Right lobe of liver (tissue), 6 donors: ENCODE measurements around the gene RASA2. TPM values are rescaled to one million over a fixed set of nuclear protein-coding genes. Genes with fewer than 3 reads are reported as not detected.

Source experiments
- ATAC-seq, 4 donors: fragments of 200-7000 bp; cut with Tn5 transposase; one replicate each; pipeline ENCODE4 v1.9.1; 2020; ENCODE audit warnings: mild to moderate bottlenecking in 4 of 4, moderate library complexity in 4 of 4
- DNase-seq, 3 donors: peaks; one replicate each; pipeline ENCODE4 v3.0.0-alpha.2; 2020
- H3K27ac ChIP-seq, 3 donors: fragments of 200-600 bp; one replicate each; pipeline ENCODE4 v1.8.0; 2022
- H3K27me3 ChIP-seq, 2 donors: fragments of 200-600 bp; one replicate each; pipeline ENCODE4 v1.8.0; 2022
- H3K36me3 ChIP-seq, 4 donors: fragments of 200-600 bp; sonication (generic) in 1 of 4; one replicate each; pipeline versions ENCODE4 v1.5.1 to v1.8.0; 2017 to 2022; ENCODE audit warnings: control low read depth in 1 of 4
- H3K4me1 ChIP-seq, 4 donors: fragments of 200-600 bp; sonication (generic) in 1 of 4; one replicate each; pipeline versions ENCODE4 v1.5.1 to v1.8.0; 2017 to 2022; ENCODE audit warnings: control low read depth in 1 of 4
- H3K4me3 ChIP-seq, 3 donors: fragments of 200-600 bp; one replicate each; pipeline ENCODE4 v1.8.0; 2022
- H3K9me3 ChIP-seq, 4 donors: fragments of 200-600 bp; sonication (generic) in 1 of 4; one replicate each; pipeline versions ENCODE4 v1.5.1 to v1.8.0; 2017 to 2022; ENCODE audit warnings: control low read depth in 1 of 4
- POLR2A ChIP-seq: fragments of 450-650 bp; IDR thresholded peaks from one replicate; pipeline ENCODE4 v1.6.1; 2017; ENCODE audit warnings: antibody characterized with exemption, mild to moderate bottlenecking
- WGBS: methylation state at CpG from one replicate; pipeline ENCODE4 v1.1.6; 2018; ENCODE audit warnings: low coverage, low lambda C conversion rate; ENCODE audit not compliant: insufficient coverage; ENCODE audit errors: missing lambda C conversion rate; 5-methylcytosine and 5-hydroxymethylcytosine counted together
- intact Hi-C, 2 donors: fragments of 100-400 bp; cut with DNase I; formaldehyde crosslinking; loops; one replicate each; pipeline versions ENCODE4 v1.11.2 to v1.14.1; 2022
- total RNA-seq, 6 experiments: library from RNA; depleted of rRNA in 2 of 6; stranded (reverse); fragments of >200 nt in 2 of 6; fragmentation: NEBNext Ultra II Directional in 3 of 6; extraction: Animal tissue kit (Norgen Biotek cat#: 25700) in 3 of 6; gene quantifications; one replicate each; pipeline versions ENCODE4 v1.1.0 to v1.2.4, GENCODE V29; 2016 to 2023
- TF ChIP-seq, protein P1 (sequence below), 4 donors: fragments of 200-600 bp in 3 of 4; fragments of 450-650 bp in 1 of 4; IDR thresholded peaks; one replicate each; pipeline versions ENCODE4 v1.5.1 to v1.8.0; 2016 to 2022; ENCODE audit warnings: antibody characterized with exemption in 4 of 4, mild to moderate bottlenecking in 2 of 4
- donor health status: DM: no; HTN: yes; CAD: no.
- donor health status: DM: no; HTN: no; CAD: no.
- donor health status: DM: no; HTN: no; CAD: no.
- donor health status: DM: no; HTN: yes; CAD: no.
- donor health status: DM: no; HTN: yes; CAD: no.

RASA2 gene
- total RNA-seq, 6 experiments from 2014 or later, result 3.5 to 7.9 (median 5.5) TPM

GRCh38 chr3:141521781-141522180, 35.0 kb downstream of the RASA2 start:
- H3K27me3 ChIP-seq, result no peaks in the 10 kb centered on the region
- no peak overlapping the region for H3K27ac ChIP-seq
- no peak for ATAC-seq
- no peaks in the 10 kb centered on the region for H3K9me3 ChIP-seq
- DNase-seq, result no peak
- intact Hi-C loops, result no loop called here
- H3K36me3 ChIP-seq, result peaks cover 0 to 3% (median 2%) of the 10 kb centered on the region in 4 donors
- no peak overlapping the region for H3K4me3 ChIP-seq
- TF ChIP-seq, protein P1, sequence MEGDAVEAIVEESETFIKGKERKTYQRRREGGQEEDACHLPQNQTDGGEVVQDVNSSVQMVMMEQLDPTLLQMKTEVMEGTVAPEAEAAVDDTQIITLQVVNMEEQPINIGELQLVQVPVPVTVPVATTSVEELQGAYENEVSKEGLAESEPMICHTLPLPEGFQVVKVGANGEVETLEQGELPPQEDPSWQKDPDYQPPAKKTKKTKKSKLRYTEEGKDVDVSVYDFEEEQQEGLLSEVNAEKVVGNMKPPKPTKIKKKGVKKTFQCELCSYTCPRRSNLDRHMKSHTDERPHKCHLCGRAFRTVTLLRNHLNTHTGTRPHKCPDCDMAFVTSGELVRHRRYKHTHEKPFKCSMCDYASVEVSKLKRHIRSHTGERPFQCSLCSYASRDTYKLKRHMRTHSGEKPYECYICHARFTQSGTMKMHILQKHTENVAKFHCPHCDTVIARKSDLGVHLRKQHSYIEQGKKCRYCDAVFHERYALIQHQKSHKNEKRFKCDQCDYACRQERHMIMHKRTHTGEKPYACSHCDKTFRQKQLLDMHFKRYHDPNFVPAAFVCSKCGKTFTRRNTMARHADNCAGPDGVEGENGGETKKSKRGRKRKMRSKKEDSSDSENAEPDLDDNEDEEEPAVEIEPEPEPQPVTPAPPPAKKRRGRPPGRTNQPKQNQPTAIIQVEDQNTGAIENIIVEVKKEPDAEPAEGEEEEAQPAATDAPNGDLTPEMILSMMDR (IDR thresholded peaks at IDR 0.05), result no peak
- TF ChIP-seq POLR2A, result no peak
- H3K4me1 ChIP-seq, result peaks cover 0 to 11% (median 0%) of the 10 kb centered on the region in 4 donors

DNA sequence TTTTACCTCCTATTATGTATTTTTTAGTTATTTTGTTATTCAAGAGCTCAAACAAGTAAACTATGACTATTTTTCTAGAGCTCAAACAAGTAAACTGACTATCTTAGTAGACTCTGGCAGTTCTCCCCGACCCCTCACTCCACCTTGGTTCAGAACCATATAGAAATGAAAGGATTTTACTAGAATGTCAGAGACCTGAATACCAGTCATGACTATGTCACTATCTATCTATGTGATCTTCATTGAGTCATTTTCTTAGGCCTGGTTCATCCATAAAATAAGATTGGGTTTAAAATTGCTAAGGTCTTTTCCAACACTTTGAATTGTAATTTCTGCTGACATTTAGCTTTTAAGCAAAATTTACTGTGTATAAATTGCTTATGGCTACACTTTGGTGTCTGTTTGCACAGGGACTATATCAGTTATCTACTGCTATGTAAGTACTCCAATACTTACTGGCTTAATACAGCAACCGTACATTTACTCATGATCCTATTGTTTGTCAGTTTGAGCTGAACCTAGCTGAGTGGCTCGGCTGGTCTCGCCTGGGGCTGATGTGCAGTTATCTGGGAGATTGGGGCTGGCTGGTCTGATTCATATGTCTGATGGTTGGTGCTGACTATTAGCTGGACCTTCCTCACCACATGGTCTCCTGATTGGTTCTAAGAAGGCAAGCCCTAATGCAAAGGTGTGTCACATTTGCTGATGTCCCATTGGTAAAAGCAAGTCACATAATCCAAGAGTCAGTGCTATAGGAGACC, 37.0 kb downstream of the RASA2 start:
- H3K27me3 ChIP-seq, result no peaks in the 10 kb centered on the region
- H3K4me1 ChIP-seq, result peaks cover 0 to 11% (median 0%) of the 10 kb centered on the region in 4 donors
- ATAC-seq (no peak), DNase-seq (no peak)
- H3K9me3 ChIP-seq, result no peaks in the 10 kb centered on the region
- 96% methylated on average over 2 of the region's 4 CpGs for WGBS
- no peaks in the 10 kb centered on the region for H3K36me3 ChIP-seq
- H3K27ac ChIP-seq, result no peak overlapping the region
- intact Hi-C loops, result no loop called here
- no peak overlapping the region for H3K4me3 ChIP-seq
- no peak for TF ChIP-seq POLR2A
- TF ChIP-seq, protein P1 (IDR thresholded peaks at IDR 0.05), result no peak

- 50% methylated on average over 1 of the region's 1 CpG for WGBS
- H3K9me3 ChIP-seq, result no peaks in the 10 kb centered on the region
- no peak for TF ChIP-seq POLR2A
- TF ChIP-seq, protein P1 (IDR thresholded peaks at IDR 0.05), result no peak
- no peaks in the 10 kb centered on the region for H3K27me3 ChIP-seq
- ATAC-seq (no peak), DNase-seq (no peak)
- no peaks in the 10 kb centered on the region for H3K36me3 ChIP-seq
- H3K27ac ChIP-seq, result no peak overlapping the region
- no peak overlapping the region for H3K4me3 ChIP-seq
- intact Hi-C loops, result no loop called here
- H3K4me1 ChIP-seq, result peaks cover 0 to 21% (median 3%) of the 10 kb centered on the region in 4 donors
Measured at GRCh38 chr3:141524988-141525387, 38.2 kb downstream of the RASA2 start.

DNA sequence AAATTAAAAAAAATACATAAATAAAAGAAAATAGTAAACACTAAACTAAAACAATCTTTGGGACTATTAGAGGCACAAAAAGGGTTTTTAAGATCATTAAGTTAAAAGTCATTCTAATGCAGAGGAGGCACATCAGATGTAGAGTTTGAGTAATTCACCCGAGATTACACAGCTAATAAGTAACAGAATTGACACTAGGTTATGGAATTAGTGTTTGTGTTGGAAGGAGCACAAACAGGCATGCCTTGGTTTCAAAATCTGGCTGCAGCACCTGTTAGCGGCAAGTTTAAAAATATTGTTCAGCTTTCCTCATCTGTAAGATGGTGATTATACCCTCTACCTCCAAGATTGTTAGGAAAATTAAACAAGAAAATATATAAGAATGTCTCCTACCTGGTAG, 39.0 kb downstream of the RASA2 start:
- WGBS, result 10% methylated on average over 2 of the region's 2 CpGs
- no peaks in the 10 kb centered on the region for H3K9me3 ChIP-seq
- peaks cover 0 to 21% (median 3%) of the 10 kb centered on the region in 4 donors for H3K4me1 ChIP-seq

More for the DNA sequence above, 39.0 kb downstream of the RASA2 start:
- Histone ChIP-seq H3K27me3 (no peaks in the 10 kb centered on the region), H3K36me3 (no peaks in the 10 kb centered on the region), H3K27ac (no peak overlapping the region), H3K4me3 (no peak overlapping the region)
- ATAC-seq (peak; percentile 91 to 95 (median 92)), DNase-seq (no peak)
- TF ChIP-seq, protein P1 (IDR thresholded peaks at IDR 0.05), result no peak
- no peak for TF ChIP-seq POLR2A
- intact Hi-C loops, result no loop called here
